PFSK-1 (cell line): ENCODE results near the gene RPN1.

Experiments
- FOXP2 ChIP-seq: optimal IDR thresholded peaks from 2 replicates; pipeline ENCODE3; 2011; ENCODE audit warnings: borderline replicate concordance, control low read depth, inconsistent platforms; ENCODE audit not compliant: insufficient read depth; ENCODE audit errors: extremely low read length, extremely low read depth
- POLR2AphosphoS5 ChIP-seq: IDR thresholded peaks from 2 replicates; pipeline ENCODE4 v1.6.1; 2012; ENCODE audit warnings: low read depth, mild to moderate bottlenecking, control low read depth, low read length, moderate library complexity
- REST ChIP-seq, 2 experiments: IDR thresholded peaks; 2 replicates each; pipeline versions ENCODE4 v1.6.1 to v1.8.0; 2011 to 2012; ENCODE audit warnings: low read depth in 2 of 2, low read length in 2 of 2, control low read depth in 1 of 2, inconsistent platforms in 1 of 2, mild to moderate bottlenecking in 1 of 2, moderate library complexity in 1 of 2; ENCODE audit not compliant: insufficient read depth in 1 of 2
- SIN3A ChIP-seq: IDR thresholded peaks from 2 replicates; pipeline ENCODE4 v1.6.1; 2012; ENCODE audit warnings: mild to moderate bottlenecking, low read length, moderate library complexity, borderline replicate concordance; ENCODE audit not compliant: insufficient read depth
- TAF1 ChIP-seq: IDR thresholded peaks from 2 replicates; pipeline ENCODE4 v1.6.1; 2012; ENCODE audit warnings: low read length, control low read depth, borderline replicate concordance; ENCODE audit not compliant: insufficient read depth

RPN1 gene

GRCh38 chr3:128592864-128593263 is 57.8 kb downstream of the RPN1 start:
- TF ChIP-seq FOXP2 (no peak), SIN3A (no peak), POLR2AphosphoS5 (no peak), REST (IDR thresholded peaks at IDR 0.05; ENCODE audit: insufficient read depth in 1 of 2, low read depth in 2 of 2, low read length in 2 of 2) (no peak), TAF1 (no peak)

GRCh38 chr3:128591738-128592426 is 58.7 kb downstream of the RPN1 start:
- TF ChIP-seq SIN3A (no peak), POLR2AphosphoS5 (no peak)

DNA sequence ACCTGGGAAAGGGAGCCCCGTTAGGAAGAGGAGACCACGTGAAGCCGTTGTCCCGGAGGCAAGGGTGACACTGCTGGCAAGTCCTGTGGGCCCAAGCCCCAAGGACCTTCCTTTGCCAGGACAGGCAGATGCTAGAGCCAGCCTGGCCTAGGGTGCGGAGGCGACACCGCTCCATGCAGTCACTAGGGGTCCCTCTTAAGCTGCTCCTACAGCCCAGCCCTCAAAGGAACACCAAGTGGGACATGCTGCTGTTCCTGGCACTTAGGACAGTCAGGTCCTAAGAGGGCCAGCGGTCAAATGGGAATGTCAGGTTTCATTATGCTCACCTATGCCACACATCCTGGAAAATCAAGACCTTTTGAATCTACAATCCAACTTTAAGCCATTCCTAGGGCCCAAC is 59.7 kb downstream of the RPN1 start:
- TF ChIP-seq FOXP2, result no peak
- no peak for TF ChIP-seq POLR2AphosphoS5
- no peak for TF ChIP-seq TAF1

- no peak for TF ChIP-seq TAF1
- no peak for TF ChIP-seq REST (IDR thresholded peaks at IDR 0.05; ENCODE audit: insufficient read depth in 1 of 2, low read depth in 2 of 2, low read length in 2 of 2)
- TF ChIP-seq SIN3A, result no peak
- no peak for TF ChIP-seq POLR2AphosphoS5
These were observed 62.5 kb downstream of the RPN1 start for GRCh38 chr3:128588147-128588546.

DNA sequence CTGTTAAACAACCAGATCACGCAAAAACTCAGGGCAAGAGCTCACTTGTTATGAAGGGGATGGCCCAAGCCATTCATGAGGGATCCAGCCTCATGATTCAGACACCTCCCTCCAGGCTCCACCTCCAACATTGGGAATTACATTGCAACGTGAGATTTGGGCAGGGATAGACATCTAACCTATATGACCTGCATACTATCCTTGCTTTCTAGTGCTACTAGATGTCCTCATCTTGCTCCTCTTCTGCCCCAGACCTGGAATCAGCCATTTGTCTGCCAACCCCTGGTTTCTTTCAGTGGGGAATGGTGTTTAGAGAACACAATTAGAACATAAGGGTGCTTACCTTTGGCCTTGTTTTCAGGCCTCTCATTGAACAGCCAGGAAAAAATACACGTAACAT is 63.2 kb downstream of the RPN1 start:
- TF ChIP-seq REST (IDR thresholded peaks at IDR 0.05; ENCODE audit: insufficient read depth in 1 of 2, low read depth in 2 of 2, low read length in 2 of 2) (no peak), SIN3A (no peak), POLR2AphosphoS5 (no peak), TAF1 (no peak), FOXP2 (no peak)

- TF ChIP-seq REST (IDR thresholded peaks at IDR 0.05; ENCODE audit: insufficient read depth in 1 of 2, low read depth in 2 of 2, low read length in 2 of 2), result no peak
- TF ChIP-seq POLR2AphosphoS5, result no peak
- no peak for TF ChIP-seq FOXP2
- TF ChIP-seq TAF1, result no peak
- no peak for TF ChIP-seq SIN3A
These were observed 64.6 kb downstream of the RPN1 start for GRCh38 chr3:128585974-128586373.
